ENCODE results near the gene TUSC2. TPM values are rescaled to one million over a fixed set of nuclear protein-coding genes. Genes with fewer than 3 reads are reported as not detected.

Gene TUSC2
- total RNA-seq, 1 donor from 2014 or later: 29.4 TPM

DNA sequence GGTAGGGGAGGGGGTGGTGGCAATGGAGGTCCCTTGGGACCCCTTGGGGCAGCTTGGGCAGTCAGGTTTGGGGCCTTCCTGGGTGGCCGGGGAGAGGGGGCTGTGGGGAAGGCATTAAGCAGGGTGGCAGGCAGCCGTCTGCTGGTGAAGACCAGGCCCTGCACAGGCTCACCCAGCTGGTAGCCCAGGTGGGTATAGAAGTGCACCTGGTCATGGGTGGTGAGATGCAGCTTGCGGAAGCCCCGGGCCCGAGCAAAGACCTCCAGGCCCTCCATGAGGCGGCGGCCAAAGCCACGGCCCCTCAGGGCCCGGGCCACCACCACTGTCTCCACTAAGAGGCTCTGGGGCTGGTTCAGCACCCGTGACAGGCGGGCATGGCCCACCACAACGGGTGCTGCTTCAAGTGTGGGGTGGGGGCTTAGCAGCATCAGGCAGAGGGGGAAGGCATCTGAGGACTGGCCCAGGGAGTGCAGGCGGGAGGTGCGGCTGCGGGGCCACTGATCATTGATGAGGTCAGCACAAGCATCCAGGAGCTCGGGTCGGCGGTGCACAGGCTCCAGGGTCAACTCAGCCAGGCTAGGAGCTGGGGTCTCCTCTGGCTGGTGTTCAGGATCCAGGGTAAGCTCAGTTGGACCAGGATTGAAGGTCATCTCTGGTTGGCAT lies 31.2 kb downstream of the TUSC2 start:
- Histone ChIP-seq H3K4me3 (no peak overlapping the region), H3K9me3 (no peaks in the 10 kb centered on the region), H3K27ac (no peak overlapping the region), H3K27me3 (ENCODE audit: low read depth) (no peaks in the 10 kb centered on the region), H3K36me3 (no peaks in the 10 kb centered on the region), H3K4me1 (peaks cover 48% of the 10 kb centered on the region)
- intact Hi-C loops (cut with DNase I): no loop called here
- TF ChIP-seq, protein P1, sequence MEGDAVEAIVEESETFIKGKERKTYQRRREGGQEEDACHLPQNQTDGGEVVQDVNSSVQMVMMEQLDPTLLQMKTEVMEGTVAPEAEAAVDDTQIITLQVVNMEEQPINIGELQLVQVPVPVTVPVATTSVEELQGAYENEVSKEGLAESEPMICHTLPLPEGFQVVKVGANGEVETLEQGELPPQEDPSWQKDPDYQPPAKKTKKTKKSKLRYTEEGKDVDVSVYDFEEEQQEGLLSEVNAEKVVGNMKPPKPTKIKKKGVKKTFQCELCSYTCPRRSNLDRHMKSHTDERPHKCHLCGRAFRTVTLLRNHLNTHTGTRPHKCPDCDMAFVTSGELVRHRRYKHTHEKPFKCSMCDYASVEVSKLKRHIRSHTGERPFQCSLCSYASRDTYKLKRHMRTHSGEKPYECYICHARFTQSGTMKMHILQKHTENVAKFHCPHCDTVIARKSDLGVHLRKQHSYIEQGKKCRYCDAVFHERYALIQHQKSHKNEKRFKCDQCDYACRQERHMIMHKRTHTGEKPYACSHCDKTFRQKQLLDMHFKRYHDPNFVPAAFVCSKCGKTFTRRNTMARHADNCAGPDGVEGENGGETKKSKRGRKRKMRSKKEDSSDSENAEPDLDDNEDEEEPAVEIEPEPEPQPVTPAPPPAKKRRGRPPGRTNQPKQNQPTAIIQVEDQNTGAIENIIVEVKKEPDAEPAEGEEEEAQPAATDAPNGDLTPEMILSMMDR (IDR thresholded peaks at IDR 0.05): no peak
- DNase-seq (no peak), ATAC-seq (no peak)

DNA sequence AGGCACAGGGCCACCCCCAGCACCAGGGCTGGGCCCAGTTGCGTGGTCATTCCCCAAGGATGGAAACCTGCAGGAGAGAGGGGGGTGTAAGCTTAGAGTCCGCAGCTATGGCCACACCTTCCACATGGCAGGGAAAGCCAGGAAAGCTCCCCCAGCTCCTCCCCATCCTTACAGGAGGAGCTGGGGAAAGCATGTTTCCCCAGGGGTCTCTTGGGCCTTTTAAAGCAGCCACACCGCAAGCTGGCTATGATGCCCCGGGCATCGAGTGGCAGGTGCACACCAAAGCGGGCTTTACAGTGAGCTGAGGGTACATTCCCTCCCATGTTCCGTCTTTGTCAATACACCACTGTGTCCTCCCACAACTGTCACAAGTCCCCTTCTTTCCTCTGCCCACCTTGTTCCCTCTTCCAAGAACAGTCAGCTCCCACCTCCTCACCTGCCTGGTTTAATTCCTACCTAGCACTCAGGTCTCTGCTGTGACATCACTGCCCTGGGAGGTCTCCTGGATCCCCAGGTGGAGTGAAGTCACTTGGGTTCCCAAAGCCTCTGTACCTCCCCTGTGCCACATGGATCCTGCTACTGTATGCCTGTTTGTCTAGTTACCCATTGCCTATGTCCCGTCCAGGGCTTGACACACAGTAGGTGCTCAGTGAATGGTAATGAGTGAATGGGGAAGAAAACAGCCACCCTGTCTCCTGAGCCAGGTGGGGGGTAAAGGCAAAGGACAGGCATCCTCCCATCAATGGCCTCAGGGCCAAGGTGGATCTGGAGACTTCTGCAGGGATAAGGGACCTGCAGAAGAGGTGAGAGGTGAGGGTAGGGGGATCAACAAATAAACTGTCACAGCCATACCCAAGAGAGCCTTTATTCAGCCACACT lies 32.2 kb downstream of the TUSC2 start:
- TF ChIP-seq, protein P1 (IDR thresholded peaks at IDR 0.05): no peak
- ATAC-seq: no peak

DNA sequence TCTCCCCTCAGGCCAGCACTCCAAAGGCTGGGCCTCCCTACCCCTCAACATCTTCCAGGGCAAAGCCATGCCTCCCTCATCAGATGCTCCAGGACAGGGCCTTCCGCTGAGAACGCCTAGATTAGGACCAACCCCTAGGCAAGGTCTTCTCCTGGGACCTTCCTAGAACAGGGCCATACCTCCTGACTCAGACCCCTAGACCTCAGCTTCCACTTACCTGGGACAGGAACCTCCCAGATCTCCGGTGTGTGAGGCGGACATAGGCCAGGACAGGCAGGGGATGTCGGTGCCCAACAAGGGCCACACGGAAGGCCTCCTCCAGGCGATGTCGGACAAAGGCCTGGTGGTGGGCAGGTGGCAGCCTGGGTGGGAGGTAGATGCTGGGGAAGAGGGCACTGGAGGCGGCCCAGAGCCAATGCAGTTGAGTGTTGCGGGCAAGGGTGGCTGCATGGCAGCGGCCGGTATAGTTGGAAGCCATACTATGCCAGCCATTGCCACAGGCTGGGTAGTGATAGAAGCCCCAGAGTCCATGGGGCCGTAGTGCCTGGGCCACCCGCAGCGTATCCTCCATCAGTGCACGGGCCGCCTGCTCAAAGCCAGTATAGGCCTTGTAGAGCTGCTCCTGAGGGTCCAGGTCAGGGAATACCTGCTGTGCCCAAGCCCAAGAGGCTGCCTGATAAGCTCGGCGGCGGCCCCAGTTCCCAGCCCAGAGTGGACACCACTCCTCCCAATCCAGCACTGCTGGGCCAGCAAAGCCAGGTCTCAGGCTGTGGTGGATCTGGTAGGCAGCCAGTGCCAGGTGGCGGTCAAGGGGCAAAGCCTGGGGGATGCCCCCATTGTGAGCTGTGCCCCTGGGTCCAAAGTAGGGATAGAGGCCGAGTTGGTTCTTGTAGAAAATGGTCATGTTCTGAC lies 33.3 kb downstream of the TUSC2 start:
- H3K9me3 ChIP-seq: no peaks in the 10 kb centered on the region
- peaks cover 43% of the 10 kb centered on the region for H3K4me1 ChIP-seq
- no peak overlapping the region for H3K27ac ChIP-seq
- DNase-seq (no peak), ATAC-seq (no peak)
- H3K36me3 ChIP-seq: peaks cover 8% of the 10 kb centered on the region
- TF ChIP-seq, protein P1 (IDR thresholded peaks at IDR 0.05): no peak
- no peak overlapping the region for H3K4me3 ChIP-seq
- intact Hi-C loops (cut with DNase I): no loop called here
- H3K27me3 ChIP-seq (ENCODE audit: low read depth): no peaks in the 10 kb centered on the region

More for the DNA sequence above, 32.2 kb downstream of the TUSC2 start:
- Histone ChIP-seq H3K4me1 (peaks cover 47% of the 10 kb centered on the region), H3K27me3 (ENCODE audit: low read depth) (no peaks in the 10 kb centered on the region), H3K9me3 (no peaks in the 10 kb centered on the region), H3K4me3 (no peak overlapping the region), H3K36me3 (no peaks in the 10 kb centered on the region), H3K27ac (no peak overlapping the region)
- no peak for DNase-seq
- intact Hi-C loops (cut with DNase I): no loop called here

DNA sequence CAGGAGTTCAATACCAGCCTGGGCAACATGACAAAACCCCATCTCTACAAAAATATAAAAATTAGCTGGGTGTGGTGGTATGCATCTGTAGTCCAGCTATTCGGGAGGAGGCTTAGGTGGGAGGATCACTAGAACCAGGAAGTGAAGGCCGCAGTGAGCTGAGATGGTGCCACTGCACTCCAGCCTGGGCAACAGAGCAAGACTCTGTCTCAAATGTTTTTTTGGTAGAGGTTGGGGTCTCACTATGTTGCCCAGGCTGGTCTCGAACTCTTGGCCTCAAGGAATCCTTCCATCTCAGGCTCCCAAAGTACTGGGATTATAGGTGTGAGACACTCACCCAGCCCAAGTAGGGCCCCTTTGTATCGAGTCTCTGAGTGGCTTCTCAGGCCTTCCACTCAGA lies 33.9 kb downstream of the TUSC2 start:
- TF ChIP-seq, protein P1 (IDR thresholded peaks at IDR 0.05): no peak
- H3K9me3 ChIP-seq: no peaks in the 10 kb centered on the region
- H3K27ac ChIP-seq: no peak overlapping the region
- peaks cover 41% of the 10 kb centered on the region for H3K4me1 ChIP-seq
- no peak overlapping the region for H3K4me3 ChIP-seq
- H3K27me3 ChIP-seq (ENCODE audit: low read depth): no peaks in the 10 kb centered on the region
- ATAC-seq (no peak), DNase-seq (no peak)
- peaks cover 15% of the 10 kb centered on the region for H3K36me3 ChIP-seq
- intact Hi-C loops (cut with DNase I): no loop called here
